DND-41 (cell line): ENCODE results near the gene CBX7.
A peak's percentile ranks its signal among the peaks of the same experiment; 100 is the strongest.

Source experiments
- ATAC-seq: fragments of 200-7000 bp; cut with Tn5 transposase; 3 replicates; pipeline ENCODE4 v1.9.1; 2021; ENCODE audit warnings: low read depth; ENCODE audit not compliant: insufficient read depth
- DNase-seq: peaks from one replicate; pipeline ENCODE4 v3.0.0-alpha.2; 2020
- H2AFZ ChIP-seq: 2 replicates; pipeline ENCODE4 v1.6.0; 2012; ENCODE audit warnings: low read depth, low read length
- H3K27ac ChIP-seq: 2 replicates; pipeline ENCODE4 v1.5.1; 2012; ENCODE audit warnings: low read length, inconsistent platforms
- H3K27me3 ChIP-seq: fragments of 200-600 bp; sonication (generic); 2 replicates; pipeline ENCODE4 v1.6.0; 2012; ENCODE audit warnings: low read length, mild to moderate bottlenecking, inconsistent platforms; ENCODE audit not compliant: insufficient read depth, poor library complexity
- H3K36me3 ChIP-seq: 2 replicates; pipeline ENCODE4 v1.5.1; 2012; ENCODE audit warnings: low read length, inconsistent platforms; ENCODE audit not compliant: insufficient read depth
- H3K4me1 ChIP-seq: 2 replicates; pipeline ENCODE4 v1.5.1; 2012; ENCODE audit warnings: mild to moderate bottlenecking, low read length; ENCODE audit not compliant: insufficient read depth
- H3K4me2 ChIP-seq: 2 replicates; pipeline ENCODE4 v1.6.0; 2012; ENCODE audit warnings: mild to moderate bottlenecking, moderate library complexity, low read length, inconsistent platforms; ENCODE audit not compliant: insufficient read depth
- H3K4me3 ChIP-seq, 2 experiments: fragments of 200-600 bp in 1 of 2; shearing (Covaris generic) in 1 of 2; 2 replicates each; pipeline ENCODE4 v1.5.1; 2012 to 2016; ENCODE audit warnings: inconsistent platforms in 2 of 2, low read length in 2 of 2, mild to moderate bottlenecking in 2 of 2, low read depth in 1 of 2, moderate library complexity in 1 of 2
- H3K79me2 ChIP-seq: 2 replicates; pipeline ENCODE4 v1.6.0; 2012; ENCODE audit warnings: low read length, inconsistent platforms; ENCODE audit not compliant: insufficient read depth
- H3K9ac ChIP-seq: 2 replicates; pipeline ENCODE4 v1.6.0; 2012; ENCODE audit warnings: low read depth, mild to moderate bottlenecking, inconsistent platforms, low read length, moderate library complexity
- H3K9me3 ChIP-seq: 2 replicates; pipeline ENCODE4 v1.5.1; 2012; ENCODE audit warnings: low read length, moderate library complexity, mild to moderate bottlenecking, inconsistent platforms; ENCODE audit not compliant: insufficient read depth, severe bottlenecking
- H4K20me1 ChIP-seq: 2 replicates; pipeline ENCODE4 v1.6.0; 2012; ENCODE audit warnings: low read length; ENCODE audit not compliant: insufficient read depth
- EZH2 ChIP-seq: IDR thresholded peaks from 3 replicates; pipeline ENCODE4 v1.6.1; 2012; ENCODE audit warnings: borderline replicate concordance, low read depth, mild to moderate bottlenecking, moderate library complexity, low read length, inconsistent platforms; ENCODE audit not compliant: severe bottlenecking
- TF ChIP-seq, protein P1 (sequence below): IDR thresholded peaks from 2 replicates; pipeline ENCODE4 v1.5.1; 2012; ENCODE audit warnings: borderline replicate concordance, low read length, moderate library complexity, mild to moderate bottlenecking; ENCODE audit not compliant: poor library complexity, severe bottlenecking; ENCODE audit errors: extremely low read depth

Gene CBX7

DNA sequence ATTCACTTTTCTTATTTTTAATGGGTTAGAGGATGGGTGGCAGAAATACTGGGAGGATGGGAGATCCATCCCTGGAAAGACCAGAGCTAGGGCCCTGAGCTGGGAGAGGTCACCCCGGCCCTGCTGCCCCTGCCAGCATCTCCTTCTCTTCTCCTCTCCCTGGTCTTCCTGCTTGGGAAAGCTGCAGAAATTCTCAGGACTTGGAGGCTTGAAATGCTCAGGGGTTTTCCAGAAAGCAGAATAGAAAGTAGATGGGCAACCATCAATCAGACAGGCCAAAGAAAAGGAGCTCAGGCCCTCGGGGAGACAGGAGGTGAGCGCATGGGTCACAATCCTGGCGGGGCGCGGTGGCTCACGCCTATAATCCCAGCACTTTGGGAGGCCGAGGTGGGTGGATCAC is 53.9 kb downstream of the CBX7 start:
- ATAC-seq (no peak), DNase-seq (no peak)
- Histone ChIP-seq H3K36me3 (no peaks in the 10 kb centered on the region), H3K27me3 (no peaks in the 10 kb centered on the region), H3K4me1 (peaks cover 10% of the 10 kb centered on the region), H3K79me2 (no peaks in the 10 kb centered on the region), H3K9ac (no peak overlapping the region), H3K9me3 (no peaks in the 10 kb centered on the region), H2AFZ (no peak overlapping the region), H3K4me2 (no peak overlapping the region), H3K4me3 (no peak overlapping the region), H3K27ac (no peak overlapping the region), H4K20me1 (no peaks in the 10 kb centered on the region)
- no peak for TF ChIP-seq EZH2
- TF ChIP-seq, protein P1, sequence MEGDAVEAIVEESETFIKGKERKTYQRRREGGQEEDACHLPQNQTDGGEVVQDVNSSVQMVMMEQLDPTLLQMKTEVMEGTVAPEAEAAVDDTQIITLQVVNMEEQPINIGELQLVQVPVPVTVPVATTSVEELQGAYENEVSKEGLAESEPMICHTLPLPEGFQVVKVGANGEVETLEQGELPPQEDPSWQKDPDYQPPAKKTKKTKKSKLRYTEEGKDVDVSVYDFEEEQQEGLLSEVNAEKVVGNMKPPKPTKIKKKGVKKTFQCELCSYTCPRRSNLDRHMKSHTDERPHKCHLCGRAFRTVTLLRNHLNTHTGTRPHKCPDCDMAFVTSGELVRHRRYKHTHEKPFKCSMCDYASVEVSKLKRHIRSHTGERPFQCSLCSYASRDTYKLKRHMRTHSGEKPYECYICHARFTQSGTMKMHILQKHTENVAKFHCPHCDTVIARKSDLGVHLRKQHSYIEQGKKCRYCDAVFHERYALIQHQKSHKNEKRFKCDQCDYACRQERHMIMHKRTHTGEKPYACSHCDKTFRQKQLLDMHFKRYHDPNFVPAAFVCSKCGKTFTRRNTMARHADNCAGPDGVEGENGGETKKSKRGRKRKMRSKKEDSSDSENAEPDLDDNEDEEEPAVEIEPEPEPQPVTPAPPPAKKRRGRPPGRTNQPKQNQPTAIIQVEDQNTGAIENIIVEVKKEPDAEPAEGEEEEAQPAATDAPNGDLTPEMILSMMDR = no peak

GRCh38 chr22:39098026-39098425 is 54.5 kb downstream of the CBX7 start:
- no peak for DNase-seq
- Histone ChIP-seq H2AFZ (no peak overlapping the region), H3K27me3 (no peaks in the 10 kb centered on the region), H3K4me3 (no peak overlapping the region), H3K27ac (no peak overlapping the region), H3K9me3 (no peaks in the 10 kb centered on the region), H3K79me2 (no peaks in the 10 kb centered on the region), H4K20me1 (no peaks in the 10 kb centered on the region), H3K4me2 (no peak overlapping the region), H3K4me1 (peaks cover 10% of the 10 kb centered on the region), H3K9ac (no peak overlapping the region), H3K36me3 (no peaks in the 10 kb centered on the region)
- TF ChIP-seq, protein P1 = no peak
- TF ChIP-seq EZH2 = no peak
- 0 out of 3 replicates have a peak, but pooled peaks have one; percentile 38 for ATAC-seq

DNA sequence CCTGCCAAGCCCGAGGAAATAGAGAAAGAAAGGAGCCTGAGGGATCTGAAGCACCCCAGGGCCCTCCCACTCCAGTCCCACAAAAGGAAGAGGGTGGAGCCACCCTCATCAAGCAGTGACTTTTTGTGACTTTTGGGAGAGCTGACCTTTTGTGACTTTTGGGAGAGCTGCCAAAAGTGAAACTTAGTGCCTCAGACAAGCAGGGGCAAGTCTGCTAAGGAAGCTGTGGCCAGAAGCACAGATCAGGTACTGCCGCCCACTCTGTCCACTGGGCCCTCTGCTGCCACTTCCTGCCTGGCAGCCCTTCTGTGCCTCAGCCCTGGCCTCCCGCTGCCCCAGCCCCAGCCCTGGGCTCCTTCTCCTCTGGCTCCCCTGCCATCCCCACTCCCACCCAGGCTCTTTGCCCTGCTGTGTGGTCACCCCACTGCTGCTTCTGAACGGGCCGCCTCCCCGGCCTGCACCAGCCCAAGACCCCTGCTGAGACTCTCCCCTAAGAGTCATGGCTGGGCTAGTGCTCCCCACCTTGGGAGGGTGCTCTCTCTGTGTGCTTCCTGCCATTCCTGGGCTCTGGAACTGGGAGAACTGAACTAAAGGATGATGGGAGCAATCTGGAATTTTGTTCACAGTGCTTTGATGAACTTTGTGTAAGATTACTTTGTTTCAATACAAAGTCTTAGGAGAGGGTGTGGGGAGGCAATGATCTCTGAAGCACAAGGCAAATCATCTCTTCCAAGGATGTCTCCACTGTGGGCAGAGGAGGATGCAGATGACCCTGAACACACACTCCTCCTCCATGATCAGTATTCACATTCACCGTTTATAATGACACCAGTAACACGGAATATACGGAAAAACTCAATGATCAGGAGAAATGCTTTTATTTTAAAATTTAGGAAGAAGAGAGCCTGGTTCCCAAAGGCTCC is 55.1 kb downstream of the CBX7 start, which contains the start of gene APOBEC3H:
Gene APOBEC3H, plus strand, starts transcription at position 147 of the 923 bp plus-strand sequence. CDS start 3,035 bp downstream, outside the sequence.
- peaks cover 10% of the 10 kb centered on the region for H3K4me1 ChIP-seq
- H3K4me3 ChIP-seq = no peak within 1 kb of the TSS
- DNase-seq (peak; percentile 63), ATAC-seq (peak; percentile 90)
- TF ChIP-seq EZH2 = no peak
- TF ChIP-seq, protein P1 = no peak
- H4K20me1 ChIP-seq = no peaks in the 10 kb centered on the region
- H3K27me3 ChIP-seq = no peaks in the 10 kb centered on the region
- 0 out of 2 replicates have a peak within 1 kb of the TSS, but pooled peaks have one; percentile 16 for H3K27ac ChIP-seq
- H3K9me3 ChIP-seq = no peaks in the 10 kb centered on the region
- H2AFZ ChIP-seq = peak within 1 kb of the TSS; percentile 25; the same call in 1 of the 2 replicates
- peak within 1 kb of the TSS; percentile 7; the same call in 1 of the 2 replicates for H3K4me2 ChIP-seq
- H3K79me2 ChIP-seq = no peaks in the 10 kb centered on the region
- H3K36me3 ChIP-seq = no peaks in the 10 kb centered on the region
- H3K9ac ChIP-seq = no peak within 1 kb of the TSS
